Measurements from ENCODE around the gene DOHH.
"Not testable (repeated sequence)": the region's sequence is repeated elsewhere in the genome, so short reads cannot be mapped to it uniquely, and the experiment has no call there.

DOHH gene

GRCh38 chr19:3534375-3535234 is 34.1 kb upstream of the DOHH start:
- no peak for DNase-seq (ENCODE audit: low read depth, low spot score)

GRCh38 chr19:3533563-3534216 is 33.2 kb upstream of the DOHH start:
- no peak for DNase-seq (ENCODE audit: low read depth, low spot score)

GRCh38 chr19:3533033-3533432 is 32.6 kb upstream of the DOHH start:
- DNase-seq (ENCODE audit: low read depth, low spot score) = no peak

- DNase-seq (ENCODE audit: low read depth, low spot score) = no peak
Observed at GRCh38 chr19:3532154-3532786, 31.8 kb upstream of the DOHH start.

GRCh38 chr19:3531716-3532115 is 31.2 kb upstream of the DOHH start:
- no peak for DNase-seq (ENCODE audit: low read depth, low spot score)

GRCh38 chr19:3530389-3530788 is 29.9 kb upstream of the DOHH start:
- DNase-seq (ENCODE audit: low read depth, low spot score) = no peak

GRCh38 chr19:3529299-3529698 is 28.8 kb upstream of the DOHH start:
- DNase-seq (ENCODE audit: low read depth, low spot score) = not testable (repeated sequence)

- no peak for DNase-seq (ENCODE audit: low read depth, low spot score)
Observed at GRCh38 chr19:3528539-3529211, 28.2 kb upstream of the DOHH start.

GRCh38 chr19:3528080-3528479 is 27.6 kb upstream of the DOHH start:
- DNase-seq (ENCODE audit: low read depth, low spot score) = no peak

- DNase-seq (ENCODE audit: low read depth, low spot score) = no peak
Observed at GRCh38 chr19:3527238-3527910, 26.9 kb upstream of the DOHH start.

GRCh38 chr19:3526507-3527237 is 26.2 kb upstream of the DOHH start:
- DNase-seq (ENCODE audit: low read depth, low spot score) = no peak

- no peak for DNase-seq (ENCODE audit: low read depth, low spot score)
Observed at GRCh38 chr19:3524904-3525451, 24.5 kb upstream of the DOHH start.

- no peak for DNase-seq (ENCODE audit: low read depth, low spot score)
Observed at GRCh38 chr19:3524078-3524842, 23.8 kb upstream of the DOHH start.

- DNase-seq (ENCODE audit: low read depth, low spot score) = no peak
Observed at GRCh38 chr19:3523361-3524077, 23.0 kb upstream of the DOHH start.

- DNase-seq (ENCODE audit: low read depth, low spot score) = no peak
Observed at GRCh38 chr19:3522421-3523360, 22.2 kb upstream of the DOHH start.

GRCh38 chr19:3521104-3521445 is 20.6 kb upstream of the DOHH start:
- no peak for DNase-seq (ENCODE audit: low read depth, low spot score)

- DNase-seq (ENCODE audit: low read depth, low spot score) = no peak
Observed at GRCh38 chr19:3520166-3521103, 20.0 kb upstream of the DOHH start.
